GM12801 (cell line): Measurements from ENCODE around the gene TBC1D2.

Source experiments
- TF ChIP-seq, protein P1 (sequence below): IDR thresholded peaks from one replicate; pipeline ENCODE4 v1.5.1; 2011; ENCODE audit warnings: control low read depth; ENCODE audit not compliant: insufficient read length; ENCODE audit errors: extremely low read depth

Gene TBC1D2

GRCh38 chr9:98175028-98175569 lies 80.3 kb downstream of the TBC1D2 start:
- TF ChIP-seq, protein P1, sequence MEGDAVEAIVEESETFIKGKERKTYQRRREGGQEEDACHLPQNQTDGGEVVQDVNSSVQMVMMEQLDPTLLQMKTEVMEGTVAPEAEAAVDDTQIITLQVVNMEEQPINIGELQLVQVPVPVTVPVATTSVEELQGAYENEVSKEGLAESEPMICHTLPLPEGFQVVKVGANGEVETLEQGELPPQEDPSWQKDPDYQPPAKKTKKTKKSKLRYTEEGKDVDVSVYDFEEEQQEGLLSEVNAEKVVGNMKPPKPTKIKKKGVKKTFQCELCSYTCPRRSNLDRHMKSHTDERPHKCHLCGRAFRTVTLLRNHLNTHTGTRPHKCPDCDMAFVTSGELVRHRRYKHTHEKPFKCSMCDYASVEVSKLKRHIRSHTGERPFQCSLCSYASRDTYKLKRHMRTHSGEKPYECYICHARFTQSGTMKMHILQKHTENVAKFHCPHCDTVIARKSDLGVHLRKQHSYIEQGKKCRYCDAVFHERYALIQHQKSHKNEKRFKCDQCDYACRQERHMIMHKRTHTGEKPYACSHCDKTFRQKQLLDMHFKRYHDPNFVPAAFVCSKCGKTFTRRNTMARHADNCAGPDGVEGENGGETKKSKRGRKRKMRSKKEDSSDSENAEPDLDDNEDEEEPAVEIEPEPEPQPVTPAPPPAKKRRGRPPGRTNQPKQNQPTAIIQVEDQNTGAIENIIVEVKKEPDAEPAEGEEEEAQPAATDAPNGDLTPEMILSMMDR: no peak

GRCh38 chr9:98173181-98173580 lies 82.3 kb downstream of the TBC1D2 start:
- TF ChIP-seq, protein P1: no peak

DNA sequence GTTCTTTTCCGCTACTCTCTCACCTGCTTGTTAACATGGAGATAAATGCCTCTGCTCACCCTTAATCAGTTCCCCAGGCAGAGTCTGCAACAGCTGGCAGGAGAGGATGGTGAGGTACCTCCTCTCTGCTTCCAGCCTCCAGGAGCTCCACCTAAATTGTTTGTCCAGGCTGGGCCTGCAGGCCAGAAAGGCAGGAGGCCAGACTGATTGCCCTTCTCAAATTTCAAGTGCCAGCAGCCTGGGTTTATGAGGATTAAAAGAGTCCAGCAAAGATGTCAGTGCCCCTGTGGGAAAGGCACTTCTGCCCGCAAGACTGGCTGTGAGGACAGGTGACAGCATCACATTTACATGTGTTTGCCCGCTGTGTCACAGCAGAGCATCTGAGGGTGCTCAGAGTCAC lies 82.8 kb downstream of the TBC1D2 start:
- TF ChIP-seq, protein P1: no peak

- TF ChIP-seq, protein P1: no peak
Measured at GRCh38 chr9:98171176-98171925, 84.1 kb downstream of the TBC1D2 start.

- TF ChIP-seq, protein P1: no peak
Measured at GRCh38 chr9:98168941-98169488, 86.4 kb downstream of the TBC1D2 start.

- TF ChIP-seq, protein P1: no peak
Measured at GRCh38 chr9:98168153-98168780, 87.2 kb downstream of the TBC1D2 start.

GRCh38 chr9:98164912-98165311 lies 90.5 kb downstream of the TBC1D2 start:
- TF ChIP-seq, protein P1: no peak
